ENCODE data around the gene MAGI3.
"Not testable (repeated sequence)": the region's sequence is repeated elsewhere in the genome, so short reads cannot be mapped to it uniquely, and the experiment has no call there.

MAGI3 gene

GRCh38 chr1:113485131-113485530 lies 94.8 kb downstream of the MAGI3 start:
- not testable (repeated sequence) for H3K36me3 ChIP-seq (ENCODE audit: insufficient read depth, low read length); H3K4me1 ChIP-seq (ENCODE audit: control insufficient read depth, insufficient read depth, low read length, unreplicated experiment); H3K27ac ChIP-seq (ENCODE audit: low read depth, low read length); H3K27me3 ChIP-seq (ENCODE audit: insufficient read depth, low read length); H3K4me3 ChIP-seq (ENCODE audit: low read depth, low read length); H2AFZ ChIP-seq (ENCODE audit: low read length, unreplicated experiment)
- H3K79me2 ChIP-seq (ENCODE audit: control insufficient read depth, insufficient read depth, low read length, unreplicated experiment): peaks cover 16% of the 10 kb centered on the region

- H3K79me2 ChIP-seq (ENCODE audit: control insufficient read depth, insufficient read depth, low read length, unreplicated experiment): peaks cover 7% of the 10 kb centered on the region
- no peaks in the 10 kb centered on the region for H3K27me3 ChIP-seq (ENCODE audit: insufficient read depth, low read length)
- H3K36me3 ChIP-seq (ENCODE audit: insufficient read depth, low read length): no peaks in the 10 kb centered on the region
- H2AFZ ChIP-seq (ENCODE audit: low read length, unreplicated experiment): no peak overlapping the region
- H3K4me3 ChIP-seq (ENCODE audit: low read depth, low read length): no peak overlapping the region
- no peaks in the 10 kb centered on the region for H3K4me1 ChIP-seq (ENCODE audit: control insufficient read depth, insufficient read depth, low read length, unreplicated experiment)
- H3K27ac ChIP-seq (ENCODE audit: low read depth, low read length): no peak overlapping the region
These were observed 98.4 kb downstream of the MAGI3 start for GRCh38 chr1:113488576-113489177.

GRCh38 chr1:113490384-113490783 lies 100.1 kb downstream of the MAGI3 start:
- Histone ChIP-seq H3K36me3 (ENCODE audit: insufficient read depth, low read length) (no peaks in the 10 kb centered on the region), H3K27me3 (ENCODE audit: insufficient read depth, low read length) (no peaks in the 10 kb centered on the region), H3K27ac (ENCODE audit: low read depth, low read length) (no peak overlapping the region), H3K4me1 (ENCODE audit: control insufficient read depth, insufficient read depth, low read length, unreplicated experiment) (no peaks in the 10 kb centered on the region), H3K79me2 (ENCODE audit: control insufficient read depth, insufficient read depth, low read length, unreplicated experiment) (peaks cover 5% of the 10 kb centered on the region), H2AFZ (ENCODE audit: low read length, unreplicated experiment) (no peak overlapping the region), H3K4me3 (ENCODE audit: low read depth, low read length) (no peak overlapping the region)

GRCh38 chr1:113493533-113493932 lies 103.2 kb downstream of the MAGI3 start:
- H3K4me1 ChIP-seq (ENCODE audit: control insufficient read depth, insufficient read depth, low read length, unreplicated experiment): no peaks in the 10 kb centered on the region
- no peaks in the 10 kb centered on the region for H3K27me3 ChIP-seq (ENCODE audit: insufficient read depth, low read length)
- H2AFZ ChIP-seq (ENCODE audit: low read length, unreplicated experiment): no peak overlapping the region
- no peak overlapping the region for H3K4me3 ChIP-seq (ENCODE audit: low read depth, low read length)
- no peaks in the 10 kb centered on the region for H3K36me3 ChIP-seq (ENCODE audit: insufficient read depth, low read length)
- H3K79me2 ChIP-seq (ENCODE audit: control insufficient read depth, insufficient read depth, low read length, unreplicated experiment): peaks cover 3% of the 10 kb centered on the region
- H3K27ac ChIP-seq (ENCODE audit: low read depth, low read length): no peak overlapping the region

GRCh38 chr1:113505357-113505756 lies 115.0 kb downstream of the MAGI3 start:
- Histone ChIP-seq H3K4me1 (ENCODE audit: control insufficient read depth, insufficient read depth, low read length, unreplicated experiment) (no peaks in the 10 kb centered on the region), H3K79me2 (ENCODE audit: control insufficient read depth, insufficient read depth, low read length, unreplicated experiment) (peaks cover 6% of the 10 kb centered on the region), H3K36me3 (ENCODE audit: insufficient read depth, low read length) (no peaks in the 10 kb centered on the region), H2AFZ (ENCODE audit: low read length, unreplicated experiment) (no peak overlapping the region), H3K4me3 (ENCODE audit: low read depth, low read length) (no peak overlapping the region), H3K27ac (ENCODE audit: low read depth, low read length) (no peak overlapping the region), H3K27me3 (ENCODE audit: insufficient read depth, low read length) (no peaks in the 10 kb centered on the region)

GRCh38 chr1:113507552-113508214 lies 117.4 kb downstream of the MAGI3 start:
- Histone ChIP-seq H3K27ac (ENCODE audit: low read depth, low read length) (no peak overlapping the region), H3K4me3 (ENCODE audit: low read depth, low read length) (no peak overlapping the region), H3K36me3 (ENCODE audit: insufficient read depth, low read length) (no peaks in the 10 kb centered on the region; the same call in 1 of the 2 replicates), H3K27me3 (ENCODE audit: insufficient read depth, low read length) (no peaks in the 10 kb centered on the region), H3K4me1 (ENCODE audit: control insufficient read depth, insufficient read depth, low read length, unreplicated experiment) (no peaks in the 10 kb centered on the region), H2AFZ (ENCODE audit: low read length, unreplicated experiment) (no peak overlapping the region), H3K79me2 (ENCODE audit: control insufficient read depth, insufficient read depth, low read length, unreplicated experiment) (peaks cover 6% of the 10 kb centered on the region)

GRCh38 chr1:113508364-113509164 lies 118.2 kb downstream of the MAGI3 start:
- no peaks in the 10 kb centered on the region; the same call in 1 of the 2 replicates for H3K36me3 ChIP-seq (ENCODE audit: insufficient read depth, low read length)
- no peaks in the 10 kb centered on the region for H3K27me3 ChIP-seq (ENCODE audit: insufficient read depth, low read length)
- H3K4me3 ChIP-seq (ENCODE audit: low read depth, low read length): no peak overlapping the region
- no peaks in the 10 kb centered on the region for H3K4me1 ChIP-seq (ENCODE audit: control insufficient read depth, insufficient read depth, low read length, unreplicated experiment)
- no peak overlapping the region for H3K27ac ChIP-seq (ENCODE audit: low read depth, low read length)
- peaks cover 6% of the 10 kb centered on the region for H3K79me2 ChIP-seq (ENCODE audit: control insufficient read depth, insufficient read depth, low read length, unreplicated experiment)
- no peak overlapping the region for H2AFZ ChIP-seq (ENCODE audit: low read length, unreplicated experiment)

GRCh38 chr1:113509766-113510165 lies 119.5 kb downstream of the MAGI3 start:
- H3K79me2 ChIP-seq (ENCODE audit: control insufficient read depth, insufficient read depth, low read length, unreplicated experiment); H3K4me3 ChIP-seq (ENCODE audit: low read depth, low read length); H3K27me3 ChIP-seq (ENCODE audit: insufficient read depth, low read length); H3K4me1 ChIP-seq (ENCODE audit: control insufficient read depth, insufficient read depth, low read length, unreplicated experiment); H3K27ac ChIP-seq (ENCODE audit: low read depth, low read length); H2AFZ ChIP-seq (ENCODE audit: low read length, unreplicated experiment); H3K36me3 ChIP-seq (ENCODE audit: insufficient read depth, low read length): not testable (repeated sequence)

GRCh38 chr1:113511269-113511668 lies 121.0 kb downstream of the MAGI3 start:
- Histone ChIP-seq H2AFZ (ENCODE audit: low read length, unreplicated experiment) (no peak overlapping the region), H3K4me3 (ENCODE audit: low read depth, low read length) (no peak overlapping the region), H3K79me2 (ENCODE audit: control insufficient read depth, insufficient read depth, low read length, unreplicated experiment) (peaks cover 6% of the 10 kb centered on the region), H3K27me3 (ENCODE audit: insufficient read depth, low read length) (no peaks in the 10 kb centered on the region), H3K4me1 (ENCODE audit: control insufficient read depth, insufficient read depth, low read length, unreplicated experiment) (peaks cover 7% of the 10 kb centered on the region), H3K36me3 (ENCODE audit: insufficient read depth, low read length) (no peaks in the 10 kb centered on the region; the same call in 1 of the 2 replicates), H3K27ac (ENCODE audit: low read depth, low read length) (no peak overlapping the region)

GRCh38 chr1:113515498-113515897 lies 125.2 kb downstream of the MAGI3 start:
- Histone ChIP-seq H3K4me3 (ENCODE audit: low read depth, low read length) (no peak overlapping the region), H3K27me3 (ENCODE audit: insufficient read depth, low read length) (no peaks in the 10 kb centered on the region), H3K27ac (ENCODE audit: low read depth, low read length) (no peak overlapping the region), H2AFZ (ENCODE audit: low read length, unreplicated experiment) (no peak overlapping the region), H3K79me2 (ENCODE audit: control insufficient read depth, insufficient read depth, low read length, unreplicated experiment) (peaks cover 3% of the 10 kb centered on the region), H3K36me3 (ENCODE audit: insufficient read depth, low read length) (no peaks in the 10 kb centered on the region; the same call in 1 of the 2 replicates), H3K4me1 (ENCODE audit: control insufficient read depth, insufficient read depth, low read length, unreplicated experiment) (peaks cover 21% of the 10 kb centered on the region)
